Dedifferentiated amniotic fluid mesenchymal stem cell (primary cell): Measurements from ENCODE around the gene NR2E1.

ENCODE experiments used
- DNase-seq: peaks from one replicate; pipeline ENCODE4 v3.0.0-alpha.2; 2016; ENCODE audit errors: extremely low spot score

The NR2E1 gene

DNA sequence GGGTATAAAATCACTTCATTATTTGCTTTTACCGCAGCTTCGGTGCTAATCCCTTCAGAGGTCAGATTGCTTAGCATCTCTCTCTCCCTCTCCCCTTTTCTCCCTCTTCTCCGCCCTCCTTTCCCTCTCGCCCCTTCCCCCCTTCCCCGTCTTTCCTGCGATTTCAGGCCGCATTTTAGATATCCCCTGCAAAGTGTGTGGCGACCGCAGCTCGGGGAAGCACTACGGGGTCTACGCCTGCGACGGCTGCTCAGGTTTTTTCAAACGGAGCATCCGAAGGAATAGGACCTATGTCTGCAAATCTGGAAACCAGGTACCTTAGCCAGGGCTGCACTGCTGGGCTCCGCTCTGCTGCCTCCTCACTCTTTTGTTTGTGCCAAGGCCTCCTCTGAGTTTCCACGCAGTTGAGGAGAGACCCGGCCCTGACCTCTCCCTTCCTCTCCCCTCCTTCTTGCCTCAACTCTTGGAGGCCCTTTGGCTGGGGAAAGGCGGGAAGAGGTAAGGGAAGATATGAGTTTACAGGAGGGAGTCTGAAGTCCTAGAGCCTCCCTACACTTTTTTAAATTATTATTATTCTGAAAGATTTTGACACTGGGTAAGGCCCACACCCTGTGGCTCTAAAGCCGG, 5.6 kb downstream of the NR2E1 start:
- no peak for DNase-seq

DNA sequence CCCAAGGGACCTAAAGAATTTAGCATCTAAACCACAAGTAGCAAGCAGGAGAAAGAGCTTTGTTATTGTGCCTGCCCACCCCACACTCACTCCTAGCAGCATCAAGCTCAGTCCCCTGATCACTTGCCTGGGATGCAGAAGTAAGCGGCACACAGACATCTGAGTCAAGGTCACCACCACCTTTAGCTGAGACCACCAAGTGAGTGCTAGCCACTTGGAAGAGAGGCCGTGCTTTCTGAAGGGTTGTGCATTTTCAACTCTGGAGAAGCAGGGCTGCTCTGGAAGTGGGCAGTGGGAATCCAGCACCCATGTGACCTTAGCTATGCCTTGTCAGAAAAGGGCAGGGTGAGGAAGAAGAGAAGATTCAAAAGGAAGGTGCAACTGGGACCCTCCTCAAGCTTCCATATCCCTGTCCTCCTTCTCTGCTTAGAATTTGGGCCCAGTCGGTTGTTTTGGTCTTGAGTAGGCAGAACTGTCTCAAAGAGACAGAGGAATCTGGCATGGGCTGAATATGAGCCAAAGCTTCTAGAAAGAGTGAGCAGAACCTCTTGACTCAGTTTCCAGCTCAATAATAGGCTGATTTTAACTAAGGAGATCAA, 6.2 kb downstream of the NR2E1 start:
- DNase-seq = no peak

DNA sequence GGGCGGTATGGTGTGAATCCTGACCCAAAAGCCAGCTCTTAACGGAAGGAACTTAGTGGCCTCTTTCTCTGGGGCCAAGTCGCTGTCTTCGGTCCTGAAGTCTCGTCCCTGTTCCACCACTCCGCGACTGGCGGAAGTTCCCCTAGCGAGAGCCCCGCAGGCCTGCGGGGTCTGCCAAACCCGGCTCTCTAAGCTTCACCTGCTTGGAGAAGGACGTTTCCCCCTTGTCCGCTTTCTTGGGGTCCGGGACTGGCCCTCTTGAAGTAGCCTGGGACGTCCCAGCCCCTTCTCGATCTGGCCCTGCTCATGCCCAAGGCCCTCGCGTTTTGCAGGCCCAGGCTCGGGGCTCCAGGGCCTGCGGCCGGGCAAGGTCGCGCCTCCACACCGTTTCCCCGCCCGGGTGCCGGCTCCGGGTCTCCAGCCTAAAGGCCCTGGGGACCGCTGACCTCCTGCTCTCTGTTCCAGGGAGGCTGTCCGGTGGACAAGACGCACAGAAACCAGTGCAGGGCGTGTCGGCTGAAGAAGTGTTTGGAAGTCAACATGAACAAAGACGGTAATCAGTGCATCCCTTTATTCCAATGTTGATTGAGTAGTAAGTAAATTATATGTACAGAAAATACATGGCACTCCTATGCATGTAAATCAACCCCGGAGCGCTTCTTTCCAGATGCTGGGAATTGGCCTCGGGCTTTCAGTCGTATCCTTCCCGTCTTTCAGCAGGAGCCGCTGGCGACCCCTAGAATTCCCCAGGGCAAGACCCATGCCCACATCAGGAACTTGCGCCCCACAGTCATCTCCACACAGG, 8.8 kb downstream of the NR2E1 start:
- no peak for DNase-seq

DNA sequence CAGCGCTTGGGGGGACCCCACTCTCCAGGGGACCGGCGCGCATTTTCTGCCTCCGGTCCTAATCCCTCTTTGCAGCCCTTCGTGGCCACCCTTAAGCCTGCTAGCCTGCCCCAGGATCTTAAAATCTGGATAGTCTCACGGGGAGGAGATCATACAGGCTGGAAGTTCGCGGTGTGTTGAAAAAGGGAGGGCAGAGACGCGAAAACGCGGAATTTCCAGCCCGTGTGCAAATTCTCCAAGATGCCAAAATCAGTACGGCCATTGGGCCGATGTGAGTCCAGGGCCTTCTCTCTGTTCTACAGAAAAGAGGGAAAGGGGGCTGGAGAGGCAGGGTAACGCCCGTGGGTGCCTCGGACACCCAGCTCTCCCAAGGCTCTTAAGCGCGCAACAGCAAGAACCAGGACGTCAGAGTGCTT, 9.4 kb downstream of the NR2E1 start:
- DNase-seq = no peak

DNA sequence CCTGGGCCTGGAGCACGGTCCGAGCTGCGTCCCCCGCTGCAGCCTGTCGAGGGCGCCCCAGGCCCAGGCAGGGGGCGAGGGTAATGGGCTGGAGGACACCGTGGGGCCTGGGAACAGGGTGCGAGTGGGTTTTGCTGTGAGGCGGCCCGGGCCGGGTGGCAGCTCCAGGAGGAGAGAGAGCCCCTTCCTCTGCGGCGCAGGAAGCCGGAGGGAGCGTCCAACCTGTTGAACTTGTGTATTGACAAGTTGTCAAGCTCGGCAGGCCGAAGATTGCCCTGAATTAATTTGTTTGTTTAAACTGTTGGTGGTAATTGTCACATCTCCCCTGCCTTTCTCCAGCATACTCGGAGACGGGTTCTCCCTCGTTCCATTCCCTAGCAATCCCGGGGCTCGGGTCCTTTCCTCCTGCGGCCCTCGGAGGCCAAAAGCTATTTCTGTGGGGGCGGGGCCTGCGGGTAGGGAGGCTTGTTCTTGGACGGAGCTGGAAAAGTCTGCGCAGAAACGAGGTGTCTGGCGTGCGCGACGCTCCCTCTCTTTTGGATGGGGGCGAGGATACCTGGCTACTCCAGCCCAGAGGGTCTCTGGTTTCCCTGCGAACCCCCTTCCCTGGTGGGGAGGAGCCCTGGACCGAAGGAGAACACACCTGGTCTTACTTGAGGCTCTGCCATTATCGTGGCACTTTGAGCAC, 9.9 kb downstream of the NR2E1 start:
- no peak for DNase-seq

DNA sequence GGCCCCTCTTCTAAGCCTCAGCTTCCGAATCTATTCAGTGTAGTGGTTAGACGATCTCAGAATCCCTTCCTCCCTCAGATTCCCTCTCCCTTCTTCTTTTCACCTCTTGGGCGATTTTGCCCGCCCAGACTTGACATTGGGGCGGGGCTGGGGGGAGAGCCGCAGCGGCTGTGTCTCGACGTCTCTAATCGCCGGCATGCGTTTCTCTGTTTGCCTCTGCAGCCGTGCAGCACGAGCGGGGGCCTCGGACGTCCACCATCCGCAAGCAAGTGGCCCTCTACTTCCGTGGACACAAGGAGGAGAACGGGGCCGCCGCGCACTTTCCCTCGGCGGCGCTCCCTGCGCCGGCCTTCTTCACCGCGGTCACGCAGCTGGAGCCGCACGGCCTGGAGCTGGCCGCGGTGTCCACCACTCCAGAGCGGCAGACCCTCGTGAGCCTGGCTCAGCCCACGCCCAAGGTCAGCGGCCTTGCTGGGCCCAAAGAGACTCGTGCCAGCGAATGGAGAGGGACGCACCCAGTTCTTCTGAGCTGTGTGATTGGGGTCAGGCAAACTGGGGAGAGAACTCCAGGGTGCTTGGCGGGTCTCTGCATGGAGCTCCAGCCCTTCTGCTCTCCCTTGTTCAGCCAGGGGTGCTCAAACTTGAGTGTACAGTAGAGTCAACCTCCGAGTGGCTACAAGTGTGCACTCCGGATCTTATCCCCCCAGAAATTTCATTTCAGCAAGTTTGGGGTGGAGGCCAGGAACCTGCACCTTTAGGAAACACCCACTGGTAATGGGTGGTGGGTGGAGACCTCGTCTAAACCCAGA, 10.7 kb downstream of the NR2E1 start:
- DNase-seq = no peak

DNA sequence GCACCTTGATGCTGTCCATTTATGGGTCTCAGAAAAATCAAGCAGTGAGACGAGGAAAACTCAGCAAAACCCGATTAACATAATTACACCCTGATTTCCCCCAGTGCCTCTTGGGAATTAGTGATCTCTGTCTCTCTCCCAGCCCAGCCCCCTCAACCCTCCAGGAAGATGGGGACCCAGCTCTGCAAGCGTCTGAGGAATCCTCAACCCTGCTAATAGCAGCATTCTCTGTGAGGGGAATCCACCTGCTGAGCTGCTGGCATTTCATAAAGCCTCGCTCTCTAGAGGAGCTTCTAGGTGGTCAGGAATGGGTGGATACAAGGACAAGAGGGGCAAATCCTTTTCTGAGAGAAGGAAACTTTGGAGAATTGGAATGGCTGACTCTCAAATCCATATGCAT, 13.9 kb downstream of the NR2E1 start:
- DNase-seq = no peak

DNA sequence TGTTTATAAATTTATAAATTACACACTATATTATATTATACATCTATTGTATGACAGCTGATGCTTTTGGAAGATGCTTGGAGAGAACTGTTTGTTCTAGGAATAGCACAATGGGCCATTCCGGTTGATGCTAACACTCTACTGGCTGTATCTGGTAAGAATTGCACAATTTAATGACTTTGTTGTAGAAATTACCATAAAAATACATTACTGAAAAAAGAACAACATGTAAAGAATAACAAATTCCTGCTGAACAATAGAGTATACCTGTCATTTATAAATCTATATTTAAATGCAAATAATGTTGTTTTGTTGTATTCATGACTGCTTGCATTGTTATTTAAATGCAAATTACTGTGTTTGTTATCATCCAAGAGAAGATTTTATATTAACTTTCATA, 14.4 kb downstream of the NR2E1 start:
- DNase-seq = no peak

DNA sequence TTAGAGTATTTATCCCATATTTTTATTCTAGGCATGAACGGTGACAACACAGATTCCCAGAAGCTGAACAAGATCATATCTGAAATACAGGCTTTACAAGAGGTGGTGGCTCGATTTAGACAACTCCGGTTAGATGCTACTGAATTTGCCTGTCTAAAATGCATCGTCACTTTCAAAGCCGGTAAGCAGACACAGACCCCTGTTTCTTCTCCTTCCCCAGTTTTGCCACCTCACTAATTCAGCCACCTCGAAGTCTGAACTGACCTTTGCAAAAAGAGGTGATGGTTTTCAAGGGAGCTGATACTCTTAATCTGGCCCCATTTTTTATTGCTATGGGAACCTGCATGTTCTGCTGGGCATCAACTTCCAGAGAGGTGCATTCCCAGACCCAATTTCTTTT, 15.0 kb downstream of the NR2E1 start:
- DNase-seq = no peak

DNA sequence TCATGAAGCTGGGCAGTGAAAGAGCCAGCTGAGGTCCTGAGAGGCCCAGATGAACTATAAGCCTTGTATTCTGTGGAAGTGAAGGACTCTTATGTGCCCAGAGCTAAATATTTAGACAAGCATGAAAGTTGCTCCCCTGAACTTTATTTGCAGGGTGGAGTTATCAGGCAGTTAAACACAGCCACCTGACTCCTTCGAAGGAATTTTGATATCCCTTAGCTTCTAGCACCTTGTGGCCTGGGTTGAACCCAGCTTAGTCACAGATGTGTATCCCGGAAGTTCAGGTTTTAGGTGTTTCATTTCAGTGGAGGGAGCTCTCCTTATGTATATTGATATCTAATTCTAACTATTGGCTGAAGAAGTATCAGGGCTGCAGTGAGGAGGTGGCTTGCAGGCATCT, 20.4 kb downstream of the NR2E1 start:
- no peak for DNase-seq

DNA sequence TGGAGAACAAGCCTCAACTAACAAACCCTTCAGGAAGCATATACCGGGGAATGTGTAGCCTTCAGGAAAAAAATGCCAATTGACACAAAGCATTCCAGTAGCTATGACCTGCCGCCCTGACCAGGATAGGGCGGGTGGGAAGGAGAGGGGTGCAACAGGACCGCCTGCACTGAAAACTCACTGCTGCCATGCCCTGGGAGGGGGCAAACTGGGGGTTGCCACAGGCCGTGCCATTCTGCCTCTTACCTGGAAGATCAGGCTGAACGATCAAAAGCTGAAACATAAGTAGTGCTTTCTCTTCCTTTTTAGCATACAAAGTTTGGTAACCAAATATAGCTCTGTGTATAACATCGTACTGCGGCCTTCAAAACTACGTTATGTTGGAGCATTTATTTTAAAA, 21.7 kb downstream of the NR2E1 start:
- no peak for DNase-seq

DNA sequence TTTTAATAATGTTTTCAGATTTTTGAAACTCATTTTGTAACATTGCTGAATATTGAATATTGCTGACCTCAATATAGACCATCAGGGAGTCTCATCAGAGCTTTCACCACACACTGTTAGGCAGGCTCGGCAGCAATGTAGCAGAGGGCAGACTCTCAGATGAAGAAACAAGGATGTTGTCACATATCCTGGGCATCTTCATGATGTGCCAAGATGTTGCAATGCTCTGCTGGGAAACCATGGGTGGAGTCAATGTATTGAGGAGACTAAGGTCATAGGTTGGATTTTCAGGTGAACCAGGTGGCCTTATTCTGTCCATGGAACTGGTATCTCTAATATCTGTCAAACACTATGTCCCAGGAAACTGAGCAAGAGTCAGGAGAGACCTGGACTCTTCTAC, 27.3 kb downstream of the NR2E1 start:
- no peak for DNase-seq

DNA sequence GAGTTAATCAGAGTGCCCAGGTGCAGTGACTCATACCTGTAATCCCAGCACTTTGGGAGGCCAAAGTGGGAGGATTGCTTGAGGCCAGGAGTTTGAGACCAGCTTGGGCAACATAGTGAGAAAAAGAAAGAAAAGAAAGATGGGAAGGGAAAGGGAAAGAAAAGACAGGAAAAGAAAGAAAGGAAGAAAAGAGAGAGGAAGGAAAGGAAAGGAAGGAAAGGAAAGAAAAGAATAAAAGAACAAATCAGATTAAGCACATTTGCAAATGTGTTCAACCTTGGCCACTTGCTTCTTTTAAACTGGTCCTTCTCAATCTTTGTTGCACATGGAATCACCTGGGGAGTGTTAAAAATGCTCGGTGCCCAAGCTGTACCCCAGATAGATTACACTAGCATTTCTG, 28.0 kb downstream of the NR2E1 start:
- DNase-seq = no peak

DNA sequence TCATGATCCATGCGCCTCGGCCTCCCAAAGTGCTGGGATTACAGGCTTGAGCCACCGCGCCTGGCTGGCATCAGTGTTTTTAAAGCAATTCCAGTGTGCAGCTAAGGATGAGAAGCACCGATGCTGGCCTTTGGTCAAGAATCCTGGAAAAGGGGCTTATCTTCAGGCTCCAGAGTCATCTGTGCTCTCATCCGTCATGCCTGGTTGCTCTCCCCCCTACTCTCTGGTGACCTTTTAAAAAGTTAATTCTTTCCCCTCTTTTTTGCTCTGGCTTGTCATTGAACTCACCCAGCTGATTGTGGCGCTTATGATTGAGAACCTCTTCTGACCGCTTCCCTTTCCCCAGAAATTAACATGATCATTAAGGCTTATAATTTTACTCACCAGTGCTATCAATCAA, 28.7 kb downstream of the NR2E1 start:
- DNase-seq = no peak

DNA sequence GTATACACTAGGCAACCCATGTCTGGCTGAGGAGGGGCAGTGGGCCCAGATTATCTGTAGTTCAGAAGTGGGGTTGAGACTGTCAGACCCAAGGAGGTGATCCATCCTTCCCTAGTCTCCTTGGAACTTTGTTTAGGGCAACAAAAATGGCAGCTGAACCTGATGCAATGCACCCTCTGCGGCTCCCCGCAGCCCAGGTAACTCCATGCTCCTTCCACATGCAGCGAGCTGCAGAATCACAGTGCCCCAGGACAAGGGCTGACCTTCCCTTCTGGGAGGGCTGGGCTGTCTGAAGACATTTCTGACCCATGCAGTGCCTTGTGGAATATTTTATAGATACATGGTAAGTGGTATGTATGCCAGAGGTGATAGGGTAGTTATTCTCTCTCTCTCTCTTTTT, 29.4 kb downstream of the NR2E1 start:
- no peak for DNase-seq

DNA sequence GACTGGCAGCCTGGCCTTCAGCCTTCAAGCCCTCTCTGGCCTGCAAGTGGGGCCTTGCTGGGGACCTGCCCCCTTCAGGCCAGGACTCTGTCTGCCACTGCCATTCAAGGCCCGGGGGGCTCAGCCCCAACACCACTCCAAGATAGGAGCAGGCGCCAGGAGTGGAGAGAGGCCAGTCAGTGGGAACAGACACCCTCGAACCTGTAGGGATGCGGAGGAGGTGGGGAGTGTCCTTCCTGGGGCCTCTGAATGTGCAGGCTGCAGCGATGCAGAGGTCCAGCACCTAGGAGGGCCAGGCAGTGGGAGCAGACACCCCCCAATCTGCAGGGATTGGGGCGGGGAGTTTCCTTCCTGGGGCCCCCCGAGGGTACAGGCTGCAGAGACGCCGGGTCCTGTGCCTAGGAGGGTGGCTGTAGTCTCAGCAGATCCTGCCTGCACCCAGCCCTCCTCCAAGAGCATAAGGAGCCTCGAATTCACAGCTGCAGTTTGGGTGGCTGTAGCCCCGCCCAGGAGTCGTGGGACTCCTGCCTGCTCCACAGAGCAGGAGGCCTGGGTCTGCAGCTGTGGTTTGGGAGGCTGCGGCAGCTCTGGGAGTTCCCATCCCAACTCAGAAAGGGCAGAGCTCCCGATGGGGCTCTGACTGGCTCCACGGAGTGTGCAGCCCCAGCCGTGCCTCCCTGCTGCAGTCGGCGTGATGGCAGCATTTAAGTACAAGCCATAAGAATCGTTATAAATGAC, 33.1 kb downstream of the NR2E1 start:
- no peak for DNase-seq

DNA sequence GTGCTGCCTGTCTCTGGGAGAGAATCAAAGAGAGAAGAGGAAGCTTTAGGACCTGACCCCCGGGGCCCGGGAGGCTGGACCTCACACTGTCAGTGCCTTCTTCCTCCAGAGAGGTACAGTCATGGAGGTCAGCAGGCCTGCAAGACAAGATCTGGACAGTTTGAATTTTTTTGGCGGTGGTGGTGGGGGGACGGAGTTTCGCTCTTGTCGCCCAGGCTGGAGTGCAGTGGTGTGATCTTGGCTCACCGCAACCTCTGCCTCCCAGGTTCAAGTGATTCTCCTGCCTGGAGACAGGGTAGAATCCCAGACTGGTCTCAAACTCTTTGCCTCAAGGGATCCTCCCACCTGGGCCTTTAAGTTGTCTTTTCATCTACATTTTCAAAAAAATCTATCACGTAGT, 34.4 kb downstream of the NR2E1 start:
- DNase-seq = no peak

DNA sequence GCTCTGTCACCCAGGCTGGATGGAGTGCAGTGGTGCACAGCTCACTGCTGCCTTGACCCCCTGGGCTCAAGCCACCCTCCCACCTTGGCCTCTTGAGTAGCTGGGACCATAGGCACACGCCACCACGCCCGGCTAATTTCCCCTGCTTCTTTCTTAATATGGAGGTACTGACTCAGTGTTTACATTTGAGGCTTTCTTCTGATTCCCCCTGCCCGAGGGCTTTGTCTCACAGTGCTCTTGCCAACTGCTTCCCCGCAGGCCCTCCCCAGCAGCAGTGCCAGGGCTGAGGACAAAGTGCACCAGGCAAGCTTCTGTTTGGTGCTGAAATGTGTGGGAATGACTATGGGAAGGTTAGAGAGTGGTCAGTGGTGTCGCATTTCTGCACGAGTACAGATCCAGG, 34.8 kb downstream of the NR2E1 start:
- DNase-seq = peak; percentile 48

DNA sequence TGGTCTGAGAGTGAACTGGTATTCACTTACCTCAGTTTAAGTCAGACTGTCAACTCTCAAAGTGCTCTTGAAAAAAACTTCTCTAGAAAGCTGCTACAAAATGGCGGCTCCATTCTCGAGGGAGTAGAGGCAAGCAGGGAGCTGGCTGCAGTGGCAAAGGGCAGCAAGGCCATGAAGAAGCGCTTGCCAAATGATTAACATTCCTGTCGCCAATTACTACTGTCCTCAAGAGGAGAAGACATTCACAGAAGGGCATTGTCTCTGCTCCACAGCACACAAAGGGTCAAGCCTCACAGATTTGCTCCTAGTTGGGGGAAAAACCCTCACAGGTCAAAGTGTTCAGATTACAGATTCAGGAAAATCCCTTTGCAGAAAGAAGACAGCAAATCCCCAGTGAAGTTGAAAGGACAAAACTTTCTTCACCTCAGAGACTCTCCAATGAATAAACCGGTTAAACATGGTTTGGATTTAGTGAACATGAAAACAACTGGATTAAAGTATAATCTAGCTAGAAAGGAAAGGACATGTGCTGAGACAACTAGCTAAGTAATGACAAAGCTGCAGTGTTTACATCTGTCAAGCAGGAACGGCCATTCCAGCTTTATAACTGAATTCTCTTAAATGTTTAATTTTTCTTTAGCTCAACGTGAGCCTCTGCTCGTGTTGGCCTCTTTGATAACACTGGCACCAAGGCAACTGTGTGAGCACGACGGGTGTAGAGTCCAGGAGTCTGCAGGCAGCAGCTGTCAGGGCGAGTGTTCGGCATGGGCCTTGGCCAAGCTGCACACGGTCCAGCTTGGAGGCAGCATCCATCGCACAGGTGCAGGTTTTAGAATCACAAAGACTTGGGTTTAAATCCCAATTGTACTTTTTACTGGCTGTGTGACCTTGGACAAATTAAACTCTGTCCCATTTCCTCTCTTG, 37.6 kb downstream of the NR2E1 start:
- no peak for DNase-seq

DNA sequence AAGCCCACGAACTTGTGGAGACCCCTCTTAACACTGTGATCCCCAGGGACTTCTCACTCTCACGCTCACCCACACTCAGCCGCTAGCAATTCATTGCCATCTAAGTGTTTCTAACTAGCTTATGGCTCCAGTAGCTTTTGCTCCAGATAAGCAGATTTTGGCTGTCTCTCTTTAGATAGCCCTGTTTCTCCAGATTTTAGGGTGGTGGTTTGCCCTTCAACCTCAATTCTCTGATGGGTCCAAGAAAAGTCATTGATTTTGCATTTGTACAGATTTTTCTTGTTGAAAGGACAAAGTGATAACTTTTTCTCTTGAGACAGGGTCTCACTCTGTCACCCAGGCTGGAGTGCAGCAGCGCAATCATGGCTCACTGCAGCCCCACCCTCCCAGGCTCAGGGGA, 41.2 kb downstream of the NR2E1 start:
- no peak for DNase-seq
